IPS-NIHi11 (cell line): ENCODE data around the gene NPLOC4.

ENCODE experiments used
- DNase-seq: peaks from one replicate; pipeline ENCODE4 v3.0.0; 2012; ENCODE audit warnings: mixed read lengths, low spot score

Gene NPLOC4

DNA sequence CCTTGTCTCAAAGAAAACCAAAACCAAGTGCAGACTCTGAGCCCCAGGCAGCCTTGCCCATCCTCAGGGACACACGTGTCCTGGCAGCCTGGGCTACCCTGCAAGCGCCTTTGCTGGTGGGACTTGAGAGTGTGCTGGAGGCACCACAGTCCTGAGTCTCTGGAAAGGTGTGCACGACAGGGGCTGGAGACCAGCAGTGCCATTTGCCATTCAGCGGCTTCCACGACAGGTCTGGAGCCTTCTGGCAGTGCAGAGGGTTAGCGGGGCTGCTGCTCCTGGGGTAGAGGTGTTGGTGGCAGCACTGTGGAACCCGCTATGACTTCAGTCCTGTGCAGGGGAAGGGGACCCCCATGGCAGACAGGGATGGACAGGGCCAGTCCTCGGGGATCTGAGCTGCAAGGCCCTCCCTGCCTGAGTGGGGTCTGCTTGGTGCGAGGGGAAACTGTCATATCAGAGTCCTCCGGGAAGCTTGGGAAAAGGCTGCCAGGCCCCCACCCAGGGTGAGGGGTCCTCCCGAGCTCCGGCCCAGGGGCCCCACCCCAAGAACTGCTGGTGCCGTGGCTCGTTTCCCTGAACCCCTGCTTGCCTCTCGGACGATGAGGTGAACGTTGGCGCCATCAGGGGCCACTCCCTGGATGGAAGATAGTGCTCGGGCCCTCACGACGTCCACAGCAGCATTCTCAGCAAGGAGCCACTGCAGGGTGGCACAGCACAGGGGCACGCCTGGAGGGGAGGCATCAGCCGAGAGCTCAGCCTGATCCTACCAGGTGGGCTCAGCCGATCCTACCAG is 91.6 kb downstream of the NPLOC4 start:
- DNase-seq: no peak

DNA sequence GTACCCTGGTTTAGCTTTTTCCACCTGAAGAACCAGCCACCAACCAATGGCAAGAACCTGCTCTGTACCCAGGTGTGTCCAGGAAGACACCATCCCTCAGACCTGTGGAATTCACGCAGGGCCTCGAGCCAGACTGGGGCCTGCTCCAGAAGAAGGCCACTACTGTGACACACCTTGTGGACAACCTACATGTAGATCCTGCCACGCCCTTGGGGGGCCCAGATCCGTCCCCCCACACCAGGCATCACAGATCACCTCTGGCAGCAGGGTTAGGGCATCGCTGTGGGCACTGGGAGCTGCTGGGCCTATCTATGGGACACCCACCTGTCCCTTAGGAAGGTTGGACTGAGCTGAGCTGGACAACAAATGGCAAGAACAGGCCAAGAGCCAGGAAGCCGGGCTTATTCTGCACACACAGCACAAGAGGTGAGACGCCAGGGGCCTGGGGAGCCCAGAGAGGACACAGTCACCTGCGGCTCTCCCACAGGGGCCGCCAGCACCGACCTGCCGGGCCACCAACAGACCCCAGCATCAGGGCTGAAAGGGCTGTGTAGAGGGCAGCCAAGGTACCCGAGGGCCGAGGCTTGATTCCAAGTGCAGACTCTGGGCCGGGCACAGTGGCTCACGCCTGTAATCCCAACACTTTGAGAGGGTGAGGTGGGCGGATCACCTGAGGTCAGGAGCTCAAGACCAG is 92.5 kb downstream of the NPLOC4 start:
- DNase-seq: no peak

DNA sequence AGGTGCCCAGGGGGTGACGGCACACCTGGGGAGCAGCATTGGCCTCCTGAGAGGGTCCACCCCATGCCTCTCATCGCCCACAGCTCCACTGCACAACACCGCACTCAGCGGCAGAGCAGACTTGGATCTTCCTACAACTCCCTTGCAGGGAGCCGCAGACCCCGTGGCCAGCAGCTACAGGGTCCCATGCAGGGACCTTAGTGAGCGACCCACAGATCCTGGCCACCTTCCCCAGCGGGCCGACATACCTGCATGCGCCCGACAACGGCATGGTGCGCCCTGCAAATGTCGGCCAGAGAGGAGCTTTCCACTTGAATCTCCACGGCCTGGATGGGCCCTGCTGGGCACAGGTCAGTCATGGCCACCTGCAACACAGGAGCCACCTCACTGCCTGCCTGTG is 93.2 kb downstream of the NPLOC4 start:
- no peak for DNase-seq

DNA sequence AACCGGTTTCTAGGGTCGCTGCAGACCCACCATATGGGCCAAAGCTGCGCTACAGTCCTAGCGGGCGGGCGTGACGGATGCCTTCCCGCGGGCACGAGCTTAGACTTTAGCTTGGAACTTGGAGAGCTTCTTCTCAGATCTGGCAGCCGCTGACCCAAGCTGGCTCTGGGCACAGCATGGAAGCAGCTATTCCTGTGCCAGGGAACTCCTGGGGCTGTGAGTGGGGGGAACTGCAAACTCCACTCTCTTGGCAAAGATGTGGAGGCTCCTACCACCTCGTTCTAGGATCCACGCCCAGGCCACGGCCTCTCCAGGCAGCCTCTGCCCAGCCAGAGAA is 93.6 kb downstream of the NPLOC4 start:
- DNase-seq: no peak

DNA sequence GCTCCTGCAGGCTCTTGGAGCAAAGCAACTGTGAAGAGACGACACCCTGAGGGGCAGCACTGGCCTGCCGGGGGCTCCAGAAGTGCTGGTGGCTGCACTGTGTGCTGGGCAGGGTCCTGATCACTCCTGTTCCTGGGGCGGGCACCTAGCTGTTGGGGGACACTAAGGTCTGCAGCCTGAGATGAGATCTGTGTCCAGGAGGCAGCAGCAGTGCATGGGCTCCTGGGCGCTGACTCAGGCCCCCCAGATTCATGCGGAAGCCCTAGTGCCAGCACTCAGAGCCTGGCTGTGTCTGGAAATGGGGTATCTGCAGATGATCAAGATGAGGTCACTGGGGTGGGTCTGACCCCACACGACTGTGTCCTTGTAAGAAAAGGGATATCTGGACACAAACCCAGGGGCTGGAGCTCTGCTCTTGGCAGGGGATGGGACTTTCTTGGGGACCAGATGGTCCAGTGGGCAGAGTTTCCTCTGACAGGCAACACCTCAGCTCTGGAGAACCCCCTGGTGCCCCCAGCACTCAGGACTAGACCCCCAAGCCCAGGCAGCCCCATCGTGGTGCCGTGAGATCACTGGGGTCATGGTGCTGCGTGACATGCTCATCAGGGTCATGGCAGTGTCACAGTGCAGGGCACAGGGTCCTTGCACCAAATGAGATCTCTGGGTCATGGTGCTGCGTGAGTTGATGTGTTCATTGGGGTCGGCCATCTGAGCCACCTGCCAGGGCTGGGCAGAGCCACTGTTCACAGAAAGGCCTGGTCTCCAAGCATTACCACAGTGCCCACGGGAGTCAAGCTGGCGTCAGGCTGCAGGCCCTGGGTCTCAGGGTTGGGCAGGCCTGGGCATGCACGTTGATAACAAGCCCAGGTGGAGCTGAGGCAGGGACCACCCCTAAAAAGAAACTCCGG is 94.2 kb downstream of the NPLOC4 start:
- DNase-seq: no peak

DNA sequence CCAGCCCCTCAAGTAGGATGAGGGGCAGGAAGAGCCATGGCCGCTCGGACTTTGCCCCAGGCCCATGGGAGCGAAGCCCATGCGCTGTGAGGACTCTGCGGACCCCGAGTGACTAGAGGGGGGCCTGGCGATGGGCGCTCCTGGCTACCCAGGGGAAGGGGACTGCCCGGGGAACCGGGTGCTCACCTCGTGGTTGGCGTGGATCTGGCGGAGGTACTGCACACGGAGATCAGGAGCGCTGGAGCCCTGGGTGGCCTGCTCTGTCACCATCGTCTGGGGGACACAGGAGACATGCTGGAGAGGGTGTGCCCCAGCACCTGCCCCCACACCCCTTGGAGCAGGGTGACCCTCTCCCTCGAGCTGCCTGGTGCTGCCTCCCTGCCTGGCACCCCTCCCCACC is 95.8 kb downstream of the NPLOC4 start:
- no peak for DNase-seq

DNA sequence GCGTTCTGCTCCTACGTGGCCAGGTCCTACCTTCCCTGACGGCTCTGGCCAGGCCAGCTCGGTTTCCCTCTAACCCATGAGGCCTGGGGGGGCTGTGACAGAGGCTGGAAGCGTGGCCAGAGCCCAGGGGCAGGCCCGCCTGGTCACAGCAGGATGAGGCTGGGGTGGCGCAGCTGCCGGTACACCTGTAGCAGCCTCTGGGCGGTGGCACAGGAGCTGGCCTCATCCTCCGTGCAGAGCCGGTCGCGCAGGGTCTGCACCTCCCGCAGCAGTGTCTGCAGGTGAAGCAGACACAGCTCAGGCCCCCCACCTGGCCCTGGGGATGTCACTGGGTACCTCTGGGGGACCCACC is 96.3 kb downstream of the NPLOC4 start:
- no peak for DNase-seq

DNA sequence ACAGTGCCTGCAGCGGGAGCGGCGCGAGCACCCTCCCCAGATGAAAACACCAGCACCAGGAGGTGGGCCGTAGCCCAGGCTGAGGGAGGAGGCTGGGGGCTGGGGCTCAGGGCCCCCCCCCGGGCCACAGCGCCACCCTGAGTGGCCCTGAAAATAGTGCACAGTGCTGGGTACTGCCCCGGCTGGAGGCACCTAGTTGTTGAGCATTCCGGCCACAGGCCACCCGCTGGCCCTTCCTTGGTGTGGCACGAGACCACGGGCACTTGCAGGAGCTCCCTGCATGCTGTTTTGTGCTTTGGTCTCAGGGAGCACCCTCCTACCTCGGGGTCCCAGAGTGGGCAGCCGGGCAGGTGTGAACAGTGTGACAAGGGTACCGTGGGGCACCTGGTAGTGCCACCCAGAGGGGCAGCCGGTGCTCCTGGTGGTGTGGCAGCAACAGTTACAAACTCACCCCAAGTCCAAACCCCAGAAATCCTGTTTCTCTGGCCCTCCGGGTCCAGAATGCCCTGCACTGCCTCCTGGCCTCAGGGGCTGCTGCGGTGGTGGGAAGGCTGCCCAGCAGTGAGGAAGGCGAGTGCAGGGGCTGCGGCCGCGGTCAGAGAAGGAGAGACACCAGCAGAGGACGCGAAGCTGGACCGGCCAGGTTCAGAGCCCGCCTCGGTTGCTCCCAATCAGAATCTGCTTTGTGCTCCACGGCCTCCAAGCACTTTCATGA is 96.8 kb downstream of the NPLOC4 start:
- DNase-seq: no peak

DNA sequence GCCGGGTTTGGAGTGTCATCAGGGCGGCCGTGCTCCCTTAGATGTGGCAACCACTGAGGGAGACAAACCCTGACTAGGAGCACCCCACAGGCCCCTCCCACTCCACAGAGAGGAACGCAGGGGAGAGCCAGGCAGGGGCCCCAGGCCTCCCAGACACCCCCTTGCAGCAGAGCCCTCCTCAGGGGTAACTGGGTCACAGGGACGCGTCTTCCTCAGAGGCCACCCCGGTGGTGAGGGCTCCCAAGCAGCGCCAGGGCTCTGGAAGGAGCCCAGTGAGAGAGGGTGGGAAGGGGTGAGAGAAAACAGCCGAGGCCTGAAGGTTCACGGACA is 97.4 kb downstream of the NPLOC4 start:
- no peak for DNase-seq

DNA sequence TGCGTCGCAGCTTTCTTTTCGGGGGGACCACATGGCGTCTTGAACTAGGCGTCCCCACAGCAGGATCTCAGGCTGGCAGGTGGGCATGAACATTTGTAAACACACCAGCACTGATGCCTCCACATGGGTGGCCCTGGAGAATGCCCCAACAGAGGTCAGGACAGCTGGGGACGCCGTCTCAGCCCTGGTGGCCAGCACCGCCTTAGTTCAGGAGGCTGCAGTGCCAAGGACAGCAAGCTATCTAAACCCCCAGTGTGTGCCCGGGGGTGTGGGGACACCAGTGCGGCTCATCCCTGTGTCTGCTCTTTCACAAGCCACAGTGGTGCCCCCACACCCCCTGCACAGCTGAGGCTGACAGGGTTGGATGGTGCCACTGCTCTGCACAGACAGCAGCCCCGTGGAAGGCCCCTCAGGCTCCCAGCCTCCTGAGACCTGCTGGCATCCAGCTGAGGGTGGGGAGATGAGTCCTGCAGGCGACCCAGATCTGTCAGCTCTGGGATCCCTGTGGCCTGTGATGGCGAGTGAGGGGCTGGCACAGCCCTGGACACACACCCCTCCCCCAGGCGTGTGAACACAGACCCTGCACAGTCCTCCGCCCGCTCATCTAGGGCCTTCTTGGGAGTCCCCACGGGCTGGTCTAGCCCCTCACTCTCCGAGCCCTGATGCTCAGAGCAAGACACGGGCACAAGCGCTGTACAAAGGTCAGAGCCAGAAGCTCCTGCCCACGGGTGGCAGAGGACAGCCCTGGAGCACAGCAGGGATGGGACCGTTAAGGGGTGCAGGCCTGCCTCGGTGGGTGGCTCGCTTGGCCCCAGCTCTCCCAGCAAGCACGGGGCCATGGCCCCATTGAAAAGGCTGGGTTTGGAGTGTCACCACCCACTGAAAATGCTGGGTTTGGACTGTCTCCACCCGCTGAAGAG is 98.0 kb downstream of the NPLOC4 start:
- DNase-seq: no peak

DNA sequence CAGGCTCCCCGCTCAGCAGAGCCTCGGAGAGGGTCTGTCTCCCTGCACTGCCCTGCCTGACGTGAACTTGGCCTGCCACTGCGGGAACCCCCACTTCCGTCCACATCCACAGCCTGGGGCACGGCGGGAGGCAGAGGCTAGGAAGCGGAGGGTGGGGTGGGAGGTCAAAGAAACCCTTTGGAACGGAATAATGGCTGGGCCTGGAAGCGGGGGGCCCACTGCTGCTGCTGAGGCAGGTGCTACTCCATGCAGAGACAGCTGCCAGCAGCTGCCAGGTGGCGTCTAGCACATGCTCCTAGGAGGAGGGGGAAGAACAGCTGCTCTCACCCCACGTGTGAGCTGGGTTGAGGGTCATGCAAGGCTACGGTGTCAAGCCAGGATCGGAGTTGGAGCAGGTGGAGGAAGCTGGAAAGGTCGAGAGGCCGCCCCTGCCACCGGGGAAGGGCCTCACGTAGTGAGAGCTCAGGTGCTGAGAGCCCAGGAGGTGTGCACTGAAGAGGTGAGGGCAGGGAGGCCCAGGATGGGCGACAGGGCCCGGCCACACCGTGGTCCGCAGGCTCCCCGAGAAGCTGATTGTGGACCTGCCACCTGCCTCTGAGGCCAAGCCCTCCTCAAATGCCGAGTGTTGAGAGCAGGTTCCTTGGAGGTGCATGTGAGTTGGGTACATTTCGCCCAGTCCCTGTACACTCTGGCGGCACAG is 98.9 kb downstream of the NPLOC4 start:
- no peak for DNase-seq

DNA sequence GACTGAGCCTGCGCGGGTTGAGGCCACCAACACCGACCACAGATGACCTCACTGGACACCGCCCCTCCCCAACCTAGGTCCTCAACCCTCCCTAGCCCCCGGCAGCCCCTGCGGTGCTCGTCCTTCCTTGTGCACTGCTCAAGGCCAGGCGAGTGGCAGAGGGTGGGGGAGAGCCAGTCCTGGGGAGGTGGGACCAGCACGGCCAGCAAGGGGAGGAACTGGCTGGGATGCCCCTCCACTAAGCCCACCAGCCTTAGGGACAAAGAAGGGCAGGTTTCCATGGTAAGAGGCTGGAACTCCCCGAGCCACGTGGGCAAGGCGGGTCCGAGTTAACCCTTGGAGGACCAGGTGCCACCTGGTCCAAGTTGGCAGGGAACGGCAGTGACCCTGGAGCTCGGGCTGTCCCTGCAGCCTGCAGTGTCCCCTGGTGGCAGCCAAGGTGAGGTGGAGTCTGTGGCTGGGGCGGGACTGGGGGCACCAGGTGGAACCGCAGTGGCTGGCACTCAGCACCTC is 99.5 kb downstream of the NPLOC4 start:
- DNase-seq: peak; percentile 92

DNA sequence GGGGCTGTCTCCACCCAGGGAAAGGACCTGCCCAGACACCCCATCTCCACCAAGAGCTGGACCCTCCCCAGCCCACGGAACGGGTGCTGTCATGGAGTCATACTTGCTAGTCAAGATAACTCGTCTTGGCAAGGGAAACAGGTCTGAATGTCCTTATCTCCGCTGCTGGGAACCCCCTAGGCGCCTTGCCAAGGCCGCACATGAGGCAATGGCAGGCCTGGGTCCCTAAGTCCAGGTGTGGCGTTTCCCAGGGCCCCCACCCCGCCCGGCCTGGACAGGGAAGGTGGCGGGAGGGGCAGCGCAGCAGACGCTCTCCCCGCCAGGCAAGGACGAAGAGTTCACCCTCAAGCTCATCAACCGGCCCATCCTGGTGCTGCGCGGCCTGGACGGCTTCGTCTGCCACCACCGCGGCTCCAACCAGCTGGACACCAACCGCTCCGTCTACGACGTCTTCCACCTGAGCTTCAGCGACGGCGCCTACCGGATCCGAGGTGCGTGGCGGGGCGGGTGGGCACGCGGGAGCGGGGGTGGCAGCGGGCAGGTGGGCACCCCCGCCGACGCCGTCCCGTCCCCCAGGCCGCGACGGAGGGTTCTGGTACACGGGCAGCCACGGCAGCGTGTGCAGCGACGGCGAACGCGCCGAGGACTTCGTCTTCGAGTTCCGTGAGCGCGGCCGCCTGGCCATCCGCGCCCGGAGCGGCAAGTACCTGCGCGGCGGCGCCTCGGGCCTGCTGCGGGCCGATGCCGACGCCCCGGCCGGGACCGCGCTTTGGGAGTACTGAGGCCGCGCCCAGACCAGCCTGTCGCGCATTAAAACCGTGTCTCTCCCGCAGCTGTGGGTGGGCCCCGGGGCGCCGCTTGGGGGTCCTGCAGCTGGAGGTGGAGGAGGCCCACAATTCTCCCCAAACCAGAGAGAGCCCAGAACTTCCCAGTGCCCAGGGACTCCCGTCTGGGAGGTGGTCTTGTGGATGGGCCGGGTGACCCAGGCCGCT is 100.3 kb downstream of the NPLOC4 start:
- DNase-seq: peak; percentile 72

DNA sequence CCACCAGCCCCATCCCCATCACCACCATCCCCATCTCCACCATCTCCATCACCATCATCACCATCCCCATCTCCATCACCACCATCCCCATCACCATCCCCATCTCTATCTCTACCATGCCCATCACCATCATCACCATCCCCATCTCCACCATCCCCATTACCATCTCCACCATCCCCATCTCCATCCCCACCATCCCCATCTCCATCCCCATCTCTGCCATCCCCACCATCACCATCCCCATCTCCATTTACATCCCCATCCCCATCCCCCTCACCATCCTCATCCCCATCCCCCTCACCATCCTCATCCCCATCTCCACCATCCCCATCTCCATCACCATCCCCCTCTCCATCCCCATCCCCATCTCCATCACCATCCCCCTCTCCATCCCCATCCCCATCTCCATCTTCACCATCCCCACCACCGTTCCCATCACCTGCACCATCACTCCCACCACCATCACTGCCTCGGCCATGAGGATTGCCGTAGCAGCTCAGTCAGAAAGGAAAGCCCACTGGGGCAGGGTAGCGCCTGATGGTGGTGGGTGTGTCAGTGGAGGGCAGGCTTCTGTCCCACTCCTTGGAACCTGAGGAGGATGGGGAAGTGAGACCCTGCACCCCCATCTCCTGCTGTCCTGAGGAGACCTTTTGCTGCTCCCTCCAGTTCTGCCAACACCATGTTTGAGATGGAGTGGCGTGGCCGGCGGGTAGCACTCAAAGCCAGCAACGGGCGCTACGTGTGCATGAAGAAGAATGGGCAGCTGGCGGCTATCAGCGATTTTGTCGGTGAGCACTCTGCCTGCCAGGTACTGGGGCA is 101.2 kb downstream of the NPLOC4 start:
- DNase-seq: no peak

DNA sequence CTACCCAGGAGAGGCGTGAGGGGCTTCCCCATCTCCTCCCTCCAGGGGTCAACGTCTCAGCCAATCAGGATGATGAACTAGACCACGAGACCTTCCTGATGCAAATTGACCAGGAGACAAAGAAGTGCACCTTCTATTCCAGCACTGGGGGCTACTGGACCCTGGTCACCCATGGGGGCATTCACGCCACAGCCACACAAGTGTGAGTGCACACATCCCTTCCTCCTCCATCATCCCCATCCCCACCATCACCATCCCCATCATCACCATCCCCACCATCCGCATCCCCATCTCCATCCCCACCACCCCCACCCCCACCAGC is 101.9 kb downstream of the NPLOC4 start:
- no peak for DNase-seq

DNA sequence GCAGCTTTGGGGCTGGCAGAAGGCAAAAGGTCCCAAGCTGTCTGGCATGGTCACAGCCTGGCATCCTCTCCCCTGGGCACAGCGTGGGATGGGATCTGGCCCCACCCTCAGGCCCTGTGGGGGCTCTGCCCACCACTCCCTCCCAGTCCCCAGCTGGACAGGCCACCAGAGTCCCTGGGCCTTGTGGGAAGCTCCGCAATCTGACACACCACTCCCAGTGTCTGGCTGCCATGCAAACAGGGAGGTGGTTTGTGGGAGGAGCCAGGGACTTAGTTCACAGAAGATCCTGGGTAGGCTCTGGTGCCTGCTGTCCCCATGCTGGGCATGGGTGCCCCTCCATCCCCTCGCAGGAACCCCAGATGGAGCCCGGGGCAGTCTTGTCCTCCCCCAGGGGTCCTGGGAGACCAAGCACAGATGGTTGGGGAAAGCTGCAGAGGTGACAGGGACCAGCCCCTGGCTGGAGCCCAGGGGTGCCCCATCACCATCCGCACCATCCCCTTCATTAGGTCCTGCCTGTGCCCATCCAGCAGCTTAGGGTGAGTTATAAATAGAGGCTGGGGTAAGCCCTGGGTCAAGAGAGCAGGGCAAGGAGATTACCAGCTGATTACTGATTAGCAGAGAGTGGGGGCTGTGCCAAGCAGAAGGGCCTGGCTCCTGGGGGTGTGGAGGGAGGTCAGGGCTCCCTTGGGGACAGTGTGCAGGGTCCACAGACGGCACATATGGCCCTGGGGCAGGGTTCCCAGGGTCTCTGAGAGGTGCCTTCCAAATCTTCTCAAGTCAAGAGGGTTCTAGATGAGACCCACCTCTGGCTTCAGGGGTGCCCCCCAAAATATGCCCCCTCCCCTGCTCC is 102.5 kb downstream of the NPLOC4 start:
- no peak for DNase-seq

DNA sequence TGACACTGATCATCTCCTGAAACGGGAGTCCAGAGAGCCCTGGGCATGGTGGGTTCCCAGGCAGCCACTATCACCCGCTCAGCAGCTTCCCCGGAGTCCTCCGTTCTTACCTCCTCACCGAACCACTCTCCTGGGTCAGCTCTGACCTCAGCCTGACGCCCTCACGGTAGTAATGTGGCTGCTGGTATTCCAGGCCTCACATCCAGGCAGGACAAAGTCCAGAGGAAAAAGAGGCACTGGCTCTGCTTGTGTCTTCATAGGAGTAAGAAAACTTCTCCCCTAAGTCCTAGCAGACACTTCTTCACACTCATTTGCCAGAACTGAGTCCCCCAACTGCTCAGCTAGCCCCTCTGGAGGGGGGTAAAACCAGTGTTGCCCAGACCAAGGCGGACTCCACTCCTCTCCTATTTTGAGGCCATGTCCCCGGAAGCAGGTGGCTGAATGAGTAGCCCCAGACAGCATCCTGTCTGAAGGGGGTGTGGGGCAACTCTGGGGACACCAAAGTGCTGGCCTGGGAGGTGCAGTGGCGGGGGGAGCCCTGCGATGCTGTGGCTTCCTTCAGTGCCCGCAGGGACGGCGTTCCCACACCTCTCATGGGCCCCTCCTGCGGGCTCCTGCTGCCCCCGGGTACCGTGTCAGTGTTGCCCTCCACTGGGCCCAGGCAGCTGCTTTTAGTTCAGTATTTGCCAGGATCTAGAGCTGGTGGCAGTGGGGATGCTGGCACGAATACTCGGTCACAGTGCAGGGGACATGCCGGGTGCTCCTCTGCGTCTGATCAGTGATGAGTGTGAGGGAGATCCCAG is 103.4 kb downstream of the NPLOC4 start:
- no peak for DNase-seq
